Activated T-cell treated with anti-CD3 and anti-CD28 coated beads for 24 hours (primary cell): ENCODE measurements around the gene PALD1.

ENCODE experiments used
- DNase-seq: peaks from one replicate; pipeline ENCODE4 v3.0.0-alpha.2; 2020; ENCODE audit warnings: low read depth

Gene PALD1

DNA sequence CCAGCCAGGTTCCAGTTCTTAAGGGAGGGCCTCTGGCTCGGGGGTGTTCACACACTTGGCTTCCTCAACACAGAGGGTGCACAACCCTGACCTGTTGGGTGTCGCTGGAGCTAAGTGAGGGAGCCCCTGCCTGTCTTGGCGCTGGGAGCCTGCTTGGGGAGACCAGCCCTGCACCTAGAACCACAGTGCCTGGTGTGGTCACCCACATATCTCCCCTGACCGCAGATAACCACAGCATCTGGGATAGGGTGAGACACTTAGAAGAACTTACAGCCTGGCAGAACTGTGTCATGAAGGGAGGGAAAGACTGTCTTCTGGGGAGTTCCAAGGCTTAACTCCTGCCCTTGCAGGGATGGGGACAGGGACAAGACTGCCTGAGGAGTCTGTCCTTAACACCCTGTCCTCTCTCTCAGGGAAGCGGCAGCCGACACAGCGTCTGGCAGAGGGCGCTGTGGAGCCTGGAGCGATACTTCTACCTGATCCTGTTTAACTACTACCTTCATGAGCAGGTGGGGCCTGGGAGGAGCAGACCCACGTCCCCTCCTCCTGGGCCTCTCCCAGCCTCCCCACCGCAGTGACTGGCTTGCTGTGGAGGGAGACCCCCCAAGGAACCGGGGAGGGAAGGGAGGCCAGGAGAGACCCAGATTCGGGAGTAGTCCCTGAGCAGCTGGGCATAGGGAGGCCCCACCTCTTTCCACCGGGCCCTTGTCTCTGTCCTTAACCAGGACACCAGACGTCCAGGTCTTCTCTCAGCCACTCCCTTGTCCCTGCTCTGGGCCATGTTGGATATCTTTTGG, 59.0 kb downstream of the PALD1 start:
- DNase-seq, result no peak

DNA sequence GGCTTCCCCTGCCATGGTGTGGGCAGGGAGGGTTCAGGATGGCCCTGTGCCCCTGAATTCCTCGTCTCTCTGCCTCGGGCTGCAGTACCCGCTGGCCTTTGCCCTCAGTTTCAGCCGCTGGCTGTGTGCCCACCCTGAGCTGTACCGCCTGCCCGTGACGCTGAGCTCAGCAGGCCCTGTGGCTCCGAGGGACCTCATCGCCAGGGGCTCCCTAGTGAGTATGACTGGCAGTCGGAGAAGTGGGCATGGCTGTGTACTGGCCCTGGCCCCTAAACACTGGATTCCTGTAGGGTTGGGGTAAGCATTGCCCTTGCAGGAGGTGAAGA, 59.6 kb downstream of the PALD1 start:
- DNase-seq, result no peak

- DNase-seq, result no peak
Measured at GRCh38 chr10:70538731-70539338, 60.3 kb downstream of the PALD1 start.

- no peak for DNase-seq
Measured at GRCh38 chr10:70539471-70539870, 60.9 kb downstream of the PALD1 start.

GRCh38 chr10:70540089-70540788, 61.7 kb downstream of the PALD1 start:
- peak; percentile 10 for DNase-seq

DNA sequence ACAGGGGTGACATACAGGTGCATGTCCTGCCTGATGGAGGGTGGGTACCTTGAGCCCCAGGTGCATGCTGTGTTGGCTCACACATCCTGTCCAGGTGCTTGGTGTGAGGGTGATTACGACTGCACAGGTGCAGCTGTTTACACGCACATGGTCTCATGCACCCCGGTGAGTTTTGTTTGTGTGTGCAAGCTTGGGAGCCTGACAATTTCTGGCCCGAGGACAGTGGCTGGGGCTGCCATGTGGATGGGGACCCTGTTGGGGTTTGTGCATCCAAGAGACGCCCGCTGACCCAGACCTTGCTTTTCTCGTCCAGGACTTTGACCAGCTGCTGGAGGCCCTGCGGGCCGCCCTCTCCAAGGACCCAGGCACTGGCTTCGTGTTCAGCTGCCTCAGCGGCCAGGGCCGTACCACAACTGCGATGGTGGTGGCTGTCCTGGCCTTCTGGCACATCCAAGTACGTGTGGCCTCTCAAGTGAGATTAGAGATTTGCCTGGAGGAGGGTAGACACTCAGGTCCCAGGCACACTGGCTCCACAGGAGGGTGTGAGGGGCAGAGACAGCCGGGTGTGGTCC, 62.3 kb downstream of the PALD1 start:
- no peak for DNase-seq

GRCh38 chr10:70541736-70542564, 63.4 kb downstream of the PALD1 start:
- no peak for DNase-seq

DNA sequence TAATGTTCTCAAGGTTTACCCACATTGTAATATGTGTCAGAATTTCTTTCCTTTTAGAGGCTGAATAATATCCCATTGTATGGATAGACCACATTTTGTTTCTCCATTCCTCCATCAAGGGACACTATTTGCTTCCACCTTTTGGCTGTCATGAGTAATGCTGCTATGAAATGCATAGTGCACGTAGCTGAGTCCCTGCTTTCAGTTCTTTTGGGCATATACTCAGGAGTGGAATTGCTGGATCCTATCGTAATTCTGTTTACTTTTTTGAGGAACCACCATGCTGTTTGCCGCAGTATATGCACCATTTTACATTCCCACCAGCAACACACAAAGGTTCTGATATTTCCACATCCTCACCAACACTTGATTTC, 64.0 kb downstream of the PALD1 start:
- no peak for DNase-seq

DNA sequence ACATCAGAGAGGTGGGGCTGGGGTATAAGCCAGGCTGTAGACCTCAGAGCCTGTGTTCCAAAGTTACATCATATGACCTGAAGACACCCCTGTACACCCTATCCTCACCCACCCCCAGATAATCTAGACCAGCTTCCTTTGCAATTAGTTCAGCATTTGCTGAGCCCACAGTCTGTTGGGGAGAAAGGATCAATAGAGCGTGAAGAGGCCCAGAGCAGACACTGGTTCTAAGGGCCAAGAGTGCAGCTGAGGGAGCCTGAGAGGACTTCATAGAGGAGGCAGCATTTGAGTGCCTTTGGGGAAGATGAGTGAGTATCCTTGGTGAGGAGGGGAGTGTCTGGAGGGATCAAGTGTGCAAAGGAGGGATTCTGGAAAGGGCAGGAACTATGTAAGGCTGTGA, 65.3 kb downstream of the PALD1 start:
- DNase-seq, result no peak

DNA sequence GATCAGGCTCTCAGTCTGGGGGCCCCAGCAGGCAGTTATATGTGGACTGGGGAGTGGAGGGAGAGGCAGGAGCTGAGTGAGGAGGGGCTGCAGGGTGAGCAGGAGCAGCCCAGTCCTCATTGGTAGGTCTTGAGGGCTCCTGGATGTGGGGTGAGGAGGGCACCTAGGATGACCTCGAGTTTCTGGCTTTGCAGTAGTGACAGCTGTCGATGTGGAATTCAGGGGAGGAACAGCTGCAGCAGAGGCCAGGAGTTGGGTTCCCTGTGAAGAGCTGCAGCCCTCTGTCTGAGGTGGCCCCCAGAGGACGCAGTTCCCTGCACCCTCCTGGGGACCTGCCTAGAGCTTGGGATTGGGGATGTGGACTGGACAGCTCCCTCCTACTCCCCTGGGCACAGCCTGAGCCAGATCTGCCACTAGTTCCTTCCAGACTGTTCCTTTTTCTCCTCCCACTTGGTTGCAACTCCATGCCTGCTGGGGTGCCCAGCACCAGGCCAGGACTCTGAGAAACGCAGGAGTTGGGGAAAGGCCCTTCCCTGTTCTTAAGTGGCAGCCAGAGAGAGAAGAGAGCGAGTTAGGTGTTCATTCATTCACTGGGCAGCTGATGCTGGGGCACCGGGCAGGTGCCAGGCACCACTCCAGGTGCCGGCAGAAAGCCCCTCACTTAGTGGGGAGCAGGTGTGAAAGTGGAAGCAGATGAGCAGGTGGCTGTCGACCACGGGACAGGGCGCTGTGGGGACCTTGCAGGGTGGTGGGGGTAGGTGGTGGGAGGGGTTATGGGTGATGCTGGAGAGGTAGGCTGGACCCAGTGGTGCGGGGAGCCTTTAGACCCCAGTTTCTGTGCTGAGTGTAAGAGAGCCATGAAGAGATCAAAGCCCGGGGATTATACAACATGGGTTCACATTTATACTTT, 66.1 kb downstream of the PALD1 start:
- DNase-seq, result no peak

- DNase-seq, result no peak
Measured at GRCh38 chr10:70546584-70546983, 68.0 kb downstream of the PALD1 start.

- no peak for DNase-seq
Measured at GRCh38 chr10:70549351-70549961, 70.9 kb downstream of the PALD1 start.

DNA sequence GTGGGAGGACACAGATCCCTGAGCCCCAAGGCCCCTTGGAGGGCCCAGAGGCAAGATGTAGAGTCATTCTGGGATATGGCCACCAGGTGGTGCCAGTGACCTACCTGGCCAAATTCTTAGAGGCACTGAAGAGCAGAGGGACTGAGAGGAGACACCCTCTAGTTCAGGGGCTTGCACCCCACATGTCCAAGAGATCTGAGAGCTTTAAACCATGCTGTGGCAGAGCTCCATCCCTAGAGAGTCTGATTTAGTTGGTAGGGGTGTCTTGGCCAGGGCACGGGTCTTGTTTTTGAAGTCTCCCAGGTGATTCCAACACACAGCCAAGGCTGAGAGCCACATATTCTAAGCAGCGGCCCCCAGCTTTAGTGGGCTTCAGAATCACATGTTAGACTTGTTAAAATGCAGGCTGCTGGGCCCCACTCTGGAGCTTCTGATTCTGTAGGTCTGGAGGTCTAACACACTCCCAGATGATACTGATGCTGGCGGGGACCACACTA, 71.4 kb downstream of the PALD1 start:
- DNase-seq, result peak; percentile 62

GRCh38 chr10:70550459-70550858, 71.9 kb downstream of the PALD1 start:
- no peak for DNase-seq

- no peak for DNase-seq
Measured at GRCh38 chr10:70551466-70551865, 72.9 kb downstream of the PALD1 start.

- no peak for DNase-seq
Measured at GRCh38 chr10:70551971-70552422, 73.4 kb downstream of the PALD1 start.

DNA sequence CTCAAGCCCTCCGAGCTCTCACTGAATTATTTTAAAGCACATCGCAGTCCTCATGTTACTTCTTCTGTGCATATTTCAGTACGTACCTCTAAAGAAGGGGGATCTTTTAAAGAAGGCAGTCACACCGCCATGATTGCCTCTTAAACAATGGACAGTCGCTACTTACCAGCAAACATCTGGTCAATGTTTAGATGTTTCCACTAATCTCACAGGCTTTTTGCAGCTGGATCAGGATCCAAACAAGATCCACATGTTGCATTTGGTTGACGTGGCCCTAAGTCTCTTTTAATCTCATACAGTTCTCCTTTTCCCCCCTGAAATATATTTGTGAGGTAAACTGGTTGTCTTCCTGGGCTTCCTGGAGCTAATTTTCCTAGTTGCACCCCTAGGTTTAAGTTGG, 74.0 kb downstream of the PALD1 start:
- DNase-seq, result no peak

- no peak for DNase-seq
Measured at GRCh38 chr10:70555371-70555770, 76.8 kb downstream of the PALD1 start.

GRCh38 chr10:70557086-70557845, 78.7 kb downstream of the PALD1 start:
- no peak for DNase-seq

GRCh38 chr10:70557876-70558275, 79.3 kb downstream of the PALD1 start:
- no peak for DNase-seq
